GM12878 (cell line): ENCODE results near the gene RIC3. TPM values are rescaled to one million over a fixed set of nuclear protein-coding genes. Genes with fewer than 3 reads are reported as not detected.

Source experiments
- ATAC-seq: fragments of 200-7000 bp; cut with Tn5 transposase; 3 replicates; pipeline ENCODE4 v1.9.1; 2020; ENCODE audit warnings: mild to moderate bottlenecking, moderate library complexity
- BruUV-seq: library from RNA; stranded (reverse); fragments of 400-500 nt; replicated peaks from 2 replicates; lab custom pipeline; 2021; lab: Mats Ljungman, UMichigan
- CTCF ChIA-PET: fragments of 300-600 bp; sonication (Branson Sonifier 250); formaldehyde crosslinking; extraction: SDS; loops from one replicate; lab custom pipeline; 2021; ENCODE audit warnings: inconsistent platforms; lab: Yijun Ruan, JAX
- POLR2A ChIA-PET: fragments of 350-600 bp; formaldehyde crosslinking; extraction: SDS; loops from one replicate; lab custom pipeline; 2021; ENCODE audit warnings: inconsistent platforms; lab: Charles Lee
- RAD21 ChIA-PET: fragments of 300-600 bp; sonication (Branson Sonifier 250); formaldehyde crosslinking; loops from one replicate; lab custom pipeline; 2023; ENCODE audit warnings: antibody characterized with exemption; ENCODE audit not compliant: unreplicated experiment; lab: Charles Lee
- SMC1A ChIA-PET: fragments of 300-600 bp; sonication (Branson Sonifier 250); formaldehyde crosslinking; loops from one replicate; lab custom pipeline; 2023; ENCODE audit not compliant: unreplicated experiment, uncharacterized antibody; lab: Charles Lee
- DNase-seq: peaks from one replicate; pipeline ENCODE4 v3.0.0-alpha.2; 2011; ENCODE audit warnings: low read depth, low spot score
- FAIRE-seq: peaks from 3 replicates; lab custom pipeline; 2011; peaks lifted over from hg19 to GRCh38; lab: Jason Lieb, UNC
- H2AFZ ChIP-seq: 2 replicates; pipeline ENCODE4 v1.6.0; 2011; ENCODE audit warnings: low read depth, low read length, control low read depth; ENCODE audit not compliant: control insufficient read depth
- H3K27ac ChIP-seq: 2 replicates; pipeline ENCODE4 v1.5.1; 2011; ENCODE audit warnings: control low read depth; ENCODE audit not compliant: control insufficient read depth, insufficient read depth
- H3K27me3 ChIP-seq, 2 experiments: replicated peaks in 1 of 2; 2 replicates each; pipeline versions ENCODE4 v1.6.0 to v1.6.1; 2011; ENCODE audit warnings: low read length in 1 of 2; ENCODE audit not compliant: control insufficient read depth in 2 of 2, insufficient read depth in 2 of 2
- H3K36me3 ChIP-seq, 2 experiments: 2 replicates each; pipeline ENCODE4 v1.5.1; 2011; ENCODE audit warnings: low read length in 1 of 2; ENCODE audit not compliant: control insufficient read depth in 2 of 2, insufficient read depth in 2 of 2
- H3K4me1 ChIP-seq: 2 replicates; pipeline ENCODE4 v1.6.1; 2011; ENCODE audit warnings: mild to moderate bottlenecking, low read length, moderate library complexity, mixed read lengths; ENCODE audit not compliant: control insufficient read depth, insufficient read depth
- H3K4me2 ChIP-seq: 2 replicates; pipeline ENCODE4 v1.6.0; 2011; ENCODE audit warnings: control low read depth; ENCODE audit not compliant: control insufficient read depth, insufficient read depth
- H3K4me3 ChIP-seq: fragments of 200-600 bp; sonication (generic); 2 replicates; pipeline ENCODE4 v1.5.1; 2016
- H3K79me2 ChIP-seq: 2 replicates; pipeline ENCODE4 v1.6.0; 2011; ENCODE audit warnings: low read length; ENCODE audit not compliant: control insufficient read depth, insufficient read depth
- H3K9ac ChIP-seq: 2 replicates; pipeline ENCODE4 v1.8.0; 2011; ENCODE audit warnings: low read length, control low read depth, mixed read lengths; ENCODE audit not compliant: control insufficient read depth, insufficient read depth
- H3K9me3 ChIP-seq: replicated peaks from 3 replicates; pipeline ENCODE4 v1.5.1; 2011; ENCODE audit warnings: mild to moderate bottlenecking, low read length; ENCODE audit not compliant: control insufficient read depth, insufficient read depth
- H4K20me1 ChIP-seq: 2 replicates; pipeline ENCODE4 v1.6.0; 2011; ENCODE audit not compliant: control insufficient read depth, insufficient read depth
- ATF7 ChIP-seq: fragments of 450-650 bp; IDR thresholded peaks from 2 replicates; pipeline ENCODE4 v1.6.1; 2016; ENCODE audit warnings: low read depth, mild to moderate bottlenecking
- BACH1 ChIP-seq: fragments of 450-650 bp; IDR thresholded peaks from 2 replicates; pipeline ENCODE4 v1.6.1; 2017; ENCODE audit warnings: mild to moderate bottlenecking, borderline replicate concordance
- CREM ChIP-seq: IDR thresholded peaks from 2 replicates; pipeline ENCODE4 v1.6.1; 2014; ENCODE audit warnings: antibody characterized with exemption, low read depth
- MXI1 ChIP-seq: fragments of 150-350 bp; IDR thresholded peaks from 2 replicates; pipeline ENCODE4 v1.6.1; 2011; ENCODE audit warnings: low read depth, mild to moderate bottlenecking, inconsistent platforms, low read length, improper control_type of control experiment
- RAD51 ChIP-seq: fragments of 450-650 bp; IDR thresholded peaks from 2 replicates; pipeline ENCODE4 v1.6.1; 2016; ENCODE audit warnings: moderate library complexity, mild to moderate bottlenecking, inconsistent platforms
- SPI1 ChIP-seq: IDR thresholded peaks from 2 replicates; pipeline ENCODE4 v1.6.1; 2011; ENCODE audit warnings: low read depth, mild to moderate bottlenecking, low read length, moderate library complexity, borderline replicate concordance; ENCODE audit not compliant: insufficient read depth
- SREBF1 ChIP-seq: IDR thresholded peaks from 2 replicates; pipeline ENCODE4 v1.6.1; 2012; ENCODE audit warnings: mild to moderate bottlenecking, low read length
- ZNF217 ChIP-seq: fragments of 450-650 bp; IDR thresholded peaks from 2 replicates; pipeline ENCODE4 v1.6.1; 2017; ENCODE audit warnings: antibody characterized with exemption, mild to moderate bottlenecking
- WGBS: methylation state at CpG from one replicate; pipeline ENCODE4 v1.1.6; 2016; ENCODE audit warnings: low lambda C conversion rate; ENCODE audit not compliant: insufficient replicate concordance, insufficient coverage; ENCODE audit errors: missing lambda C conversion rate; 5-methylcytosine and 5-hydroxymethylcytosine counted together
- in situ Hi-C: fragments of 300-500 bp; cut with MboI; formaldehyde crosslinking; loops from 9 replicates; pipeline ENCODE4 v1.14.3; 2018; ENCODE audit warnings: mixed read lengths
- intact Hi-C: fragments of 100-400 bp; cut with micrococcal nuclease; formaldehyde crosslinking; loops from one replicate; pipeline ENCODE4 v1.14.2; 2022; ENCODE audit not compliant: unreplicated experiment
- polyA plus RNA-seq, 11 experiments: library from polyadenylated mRNA; depleted of rRNA in 4 of 11; unstranded in 6 of 11; stranded (reverse) in 5 of 11; fragments of >200 nt; fragmentation: Nextera tagmentation in 4 of 11; fragmentation: Illumina TruSeq in 1 of 11; extraction: Ambion mirVana in 4 of 11; extraction: Trizol in 1 of 11; gene quantifications; 1 replicate in 1 of 11; 2 replicates in 10 of 11; pipeline versions ENCODE4 v1.2.1 to v1.2.3, GENCODE V29; 2011 to 2016; ENCODE audit warnings: inconsistent platforms in 2 of 11, missing spikeins in 2 of 11, low read depth in 1 of 11
- total RNA-seq, 4 experiments: library from RNA; depleted of rRNA in 3 of 4; stranded (reverse); fragments of >200 nt in 3 of 4; fragmentation: Illumina TruSeq in 1 of 4; extraction: Trizol in 1 of 4; gene quantifications; 2 replicates each; pipeline versions ENCODE4 v1.2.1 to v1.2.3, GENCODE V29; 2013 to 2021
- TF ChIP-seq, protein P1 (sequence below): fragments of 450-650 bp; IDR thresholded peaks from 2 replicates; pipeline ENCODE4 v1.6.1; 2017; ENCODE audit warnings: antibody characterized with exemption, mild to moderate bottlenecking, moderate library complexity
- TF ChIP-seq, protein P2 (sequence below): IDR thresholded peaks from 2 replicates; pipeline ENCODE4 v1.6.1; 2012; ENCODE audit warnings: improper control_type of control experiment, low read depth, low read length; ENCODE audit not compliant: insufficient replicate concordance
- TF ChIP-seq, protein P3 (sequence below), 3 experiments: IDR thresholded peaks in 2 of 3; conservative IDR thresholded peaks in 1 of 3; 2 replicates each; pipeline ENCODE4 v1.5.1; 2011; ENCODE audit warnings: low read depth in 3 of 3, low read length in 3 of 3, mild to moderate bottlenecking in 3 of 3, control low read depth in 2 of 3, moderate library complexity in 2 of 3, inconsistent platforms in 1 of 3, mixed read lengths in 1 of 3; ENCODE audit not compliant: control insufficient read depth in 2 of 3, insufficient read depth in 1 of 3; ENCODE audit errors: extremely low read depth in 1 of 3
- TF ChIP-seq, protein P4 (sequence below): fragments of 150-350 bp; IDR thresholded peaks from 2 replicates; pipeline ENCODE4 v1.6.1; 2014; ENCODE audit warnings: mild to moderate bottlenecking, low read depth, low read length

Gene RIC3
- total and polyA plus RNA-seq, 10 of the 15 experiments (the other 5 are each of a cell fraction or from before 2014, with no cell fraction given): 0.90 to 8.9 (median 2.2) TPM

DNA sequence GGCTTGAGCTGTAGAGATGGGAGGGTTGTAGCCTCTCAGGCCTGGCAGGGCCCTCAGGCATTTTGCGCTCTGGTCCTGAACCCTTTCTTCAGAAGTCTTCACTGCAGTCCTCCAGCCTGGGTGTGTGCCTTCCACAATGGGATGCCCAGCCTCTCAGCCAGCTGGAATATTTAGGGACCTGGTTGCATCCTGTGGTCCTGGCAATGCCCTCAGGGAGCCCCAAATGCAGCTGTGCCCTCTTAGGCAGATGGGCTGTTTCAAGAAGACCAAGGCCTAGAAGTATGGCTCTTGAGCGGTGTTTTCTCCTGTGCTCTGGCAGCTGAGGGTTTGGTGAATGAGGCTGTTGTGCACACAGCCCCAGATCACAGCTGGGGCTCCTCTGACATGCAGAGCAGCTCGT lies 81.1 kb downstream of the RIC3 start:
- ChIA-PET SMC1A (interaction anchor here (2.4 kb wide), 1 partner anchor 12 kb away, joined by 10 read pairs; no protein-coding TSS in a partner anchor), RAD21 (interaction anchor here (1.0 to 1.3 kb wide), 2 partner anchors 12 to 54 kb away, joined by 3 to 4 read pairs; no protein-coding TSS in a partner anchor), CTCF (interaction anchor here (0.8 to 7.6 kb wide), 6 partner anchors 12 to 82 kb away, joined by 3 to 64 read pairs (median 28); no protein-coding TSS in a partner anchor), POLR2A (no interaction called here)
- Histone ChIP-seq H3K27ac (no peak overlapping the region), H3K4me2 (no peak overlapping the region), H3K36me3 (no peaks in the 10 kb centered on the region), H3K9ac (no peak overlapping the region), H3K79me2 (no peaks in the 10 kb centered on the region), H3K27me3 (peaks cover 0 to 8% of the 10 kb centered on the region in 2 experiments; a peak in 3 of 4 replicates), H3K4me1 (no peaks in the 10 kb centered on the region), H3K4me3 (no peak overlapping the region), H2AFZ (no peak overlapping the region), H4K20me1 (no peaks in the 10 kb centered on the region), H3K9me3 (no peaks in the 10 kb centered on the region)
- FAIRE-seq: no peak
- 36% methylated on average over 3 of the region's 3 CpGs for WGBS
- in situ Hi-C loops: no loop called here
- intact Hi-C loops: no loop called here
- no peak for ATAC-seq
- no peak for DNase-seq
- no TSS peak for BruUV-seq
- TF ChIP-seq, protein P1, sequence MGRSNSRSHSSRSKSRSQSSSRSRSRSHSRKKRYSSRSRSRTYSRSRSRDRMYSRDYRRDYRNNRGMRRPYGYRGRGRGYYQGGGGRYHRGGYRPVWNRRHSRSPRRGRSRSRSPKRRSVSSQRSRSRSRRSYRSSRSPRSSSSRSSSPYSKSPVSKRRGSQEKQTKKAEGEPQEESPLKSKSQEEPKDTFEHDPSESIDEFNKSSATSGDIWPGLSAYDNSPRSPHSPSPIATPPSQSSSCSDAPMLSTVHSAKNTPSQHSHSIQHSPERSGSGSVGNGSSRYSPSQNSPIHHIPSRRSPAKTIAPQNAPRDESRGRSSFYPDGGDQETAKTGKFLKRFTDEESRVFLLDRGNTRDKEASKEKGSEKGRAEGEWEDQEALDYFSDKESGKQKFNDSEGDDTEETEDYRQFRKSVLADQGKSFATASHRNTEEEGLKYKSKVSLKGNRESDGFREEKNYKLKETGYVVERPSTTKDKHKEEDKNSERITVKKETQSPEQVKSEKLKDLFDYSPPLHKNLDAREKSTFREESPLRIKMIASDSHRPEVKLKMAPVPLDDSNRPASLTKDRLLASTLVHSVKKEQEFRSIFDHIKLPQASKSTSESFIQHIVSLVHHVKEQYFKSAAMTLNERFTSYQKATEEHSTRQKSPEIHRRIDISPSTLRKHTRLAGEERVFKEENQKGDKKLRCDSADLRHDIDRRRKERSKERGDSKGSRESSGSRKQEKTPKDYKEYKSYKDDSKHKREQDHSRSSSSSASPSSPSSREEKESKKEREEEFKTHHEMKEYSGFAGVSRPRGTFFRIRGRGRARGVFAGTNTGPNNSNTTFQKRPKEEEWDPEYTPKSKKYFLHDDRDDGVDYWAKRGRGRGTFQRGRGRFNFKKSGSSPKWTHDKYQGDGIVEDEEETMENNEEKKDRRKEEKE: no peak
- no peak for TF ChIP-seq RAD51
- TF ChIP-seq ATF7: no peak
- TF ChIP-seq, protein P2, sequence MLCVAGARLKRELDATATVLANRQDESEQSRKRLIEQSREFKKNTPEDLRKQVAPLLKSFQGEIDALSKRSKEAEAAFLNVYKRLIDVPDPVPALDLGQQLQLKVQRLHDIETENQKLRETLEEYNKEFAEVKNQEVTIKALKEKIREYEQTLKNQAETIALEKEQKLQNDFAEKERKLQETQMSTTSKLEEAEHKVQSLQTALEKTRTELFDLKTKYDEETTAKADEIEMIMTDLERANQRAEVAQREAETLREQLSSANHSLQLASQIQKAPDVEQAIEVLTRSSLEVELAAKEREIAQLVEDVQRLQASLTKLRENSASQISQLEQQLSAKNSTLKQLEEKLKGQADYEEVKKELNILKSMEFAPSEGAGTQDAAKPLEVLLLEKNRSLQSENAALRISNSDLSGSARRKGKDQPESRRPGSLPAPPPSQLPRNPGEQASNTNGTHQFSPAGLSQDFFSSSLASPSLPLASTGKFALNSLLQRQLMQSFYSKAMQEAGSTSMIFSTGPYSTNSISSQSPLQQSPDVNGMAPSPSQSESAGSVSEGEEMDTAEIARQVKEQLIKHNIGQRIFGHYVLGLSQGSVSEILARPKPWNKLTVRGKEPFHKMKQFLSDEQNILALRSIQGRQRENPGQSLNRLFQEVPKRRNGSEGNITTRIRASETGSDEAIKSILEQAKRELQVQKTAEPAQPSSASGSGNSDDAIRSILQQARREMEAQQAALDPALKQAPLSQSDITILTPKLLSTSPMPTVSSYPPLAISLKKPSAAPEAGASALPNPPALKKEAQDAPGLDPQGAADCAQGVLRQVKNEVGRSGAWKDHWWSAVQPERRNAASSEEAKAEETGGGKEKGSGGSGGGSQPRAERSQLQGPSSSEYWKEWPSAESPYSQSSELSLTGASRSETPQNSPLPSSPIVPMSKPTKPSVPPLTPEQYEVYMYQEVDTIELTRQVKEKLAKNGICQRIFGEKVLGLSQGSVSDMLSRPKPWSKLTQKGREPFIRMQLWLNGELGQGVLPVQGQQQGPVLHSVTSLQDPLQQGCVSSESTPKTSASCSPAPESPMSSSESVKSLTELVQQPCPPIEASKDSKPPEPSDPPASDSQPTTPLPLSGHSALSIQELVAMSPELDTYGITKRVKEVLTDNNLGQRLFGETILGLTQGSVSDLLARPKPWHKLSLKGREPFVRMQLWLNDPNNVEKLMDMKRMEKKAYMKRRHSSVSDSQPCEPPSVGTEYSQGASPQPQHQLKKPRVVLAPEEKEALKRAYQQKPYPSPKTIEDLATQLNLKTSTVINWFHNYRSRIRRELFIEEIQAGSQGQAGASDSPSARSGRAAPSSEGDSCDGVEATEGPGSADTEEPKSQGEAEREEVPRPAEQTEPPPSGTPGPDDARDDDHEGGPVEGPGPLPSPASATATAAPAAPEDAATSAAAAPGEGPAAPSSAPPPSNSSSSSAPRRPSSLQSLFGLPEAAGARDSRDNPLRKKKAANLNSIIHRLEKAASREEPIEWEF: no peak
- TF ChIP-seq, protein P3, sequence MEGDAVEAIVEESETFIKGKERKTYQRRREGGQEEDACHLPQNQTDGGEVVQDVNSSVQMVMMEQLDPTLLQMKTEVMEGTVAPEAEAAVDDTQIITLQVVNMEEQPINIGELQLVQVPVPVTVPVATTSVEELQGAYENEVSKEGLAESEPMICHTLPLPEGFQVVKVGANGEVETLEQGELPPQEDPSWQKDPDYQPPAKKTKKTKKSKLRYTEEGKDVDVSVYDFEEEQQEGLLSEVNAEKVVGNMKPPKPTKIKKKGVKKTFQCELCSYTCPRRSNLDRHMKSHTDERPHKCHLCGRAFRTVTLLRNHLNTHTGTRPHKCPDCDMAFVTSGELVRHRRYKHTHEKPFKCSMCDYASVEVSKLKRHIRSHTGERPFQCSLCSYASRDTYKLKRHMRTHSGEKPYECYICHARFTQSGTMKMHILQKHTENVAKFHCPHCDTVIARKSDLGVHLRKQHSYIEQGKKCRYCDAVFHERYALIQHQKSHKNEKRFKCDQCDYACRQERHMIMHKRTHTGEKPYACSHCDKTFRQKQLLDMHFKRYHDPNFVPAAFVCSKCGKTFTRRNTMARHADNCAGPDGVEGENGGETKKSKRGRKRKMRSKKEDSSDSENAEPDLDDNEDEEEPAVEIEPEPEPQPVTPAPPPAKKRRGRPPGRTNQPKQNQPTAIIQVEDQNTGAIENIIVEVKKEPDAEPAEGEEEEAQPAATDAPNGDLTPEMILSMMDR (IDR thresholded peaks at IDR 0.05 in 2 of 3, conservative IDR thresholded peaks at IDR 0.05 in 1 of 3; ENCODE audit: control insufficient read depth in 2 of 3, extremely low read depth in 1 of 3, insufficient read depth in 1 of 3, low read depth in 3 of 3, low read length in 3 of 3): no peak
- TF ChIP-seq SPI1: no peak
- no peak for TF ChIP-seq BACH1
- TF ChIP-seq, protein P4, sequence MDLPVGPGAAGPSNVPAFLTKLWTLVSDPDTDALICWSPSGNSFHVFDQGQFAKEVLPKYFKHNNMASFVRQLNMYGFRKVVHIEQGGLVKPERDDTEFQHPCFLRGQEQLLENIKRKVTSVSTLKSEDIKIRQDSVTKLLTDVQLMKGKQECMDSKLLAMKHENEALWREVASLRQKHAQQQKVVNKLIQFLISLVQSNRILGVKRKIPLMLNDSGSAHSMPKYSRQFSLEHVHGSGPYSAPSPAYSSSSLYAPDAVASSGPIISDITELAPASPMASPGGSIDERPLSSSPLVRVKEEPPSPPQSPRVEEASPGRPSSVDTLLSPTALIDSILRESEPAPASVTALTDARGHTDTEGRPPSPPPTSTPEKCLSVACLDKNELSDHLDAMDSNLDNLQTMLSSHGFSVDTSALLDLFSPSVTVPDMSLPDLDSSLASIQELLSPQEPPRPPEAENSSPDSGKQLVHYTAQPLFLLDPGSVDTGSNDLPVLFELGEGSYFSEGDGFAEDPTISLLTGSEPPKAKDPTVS: no peak
- no peak for TF ChIP-seq ZNF217
- no peak for TF ChIP-seq MXI1
- no peak for TF ChIP-seq CREM
- TF ChIP-seq SREBF1: no peak
